ENCODE measurements around the gene CAPN10.

The CAPN10 gene

DNA sequence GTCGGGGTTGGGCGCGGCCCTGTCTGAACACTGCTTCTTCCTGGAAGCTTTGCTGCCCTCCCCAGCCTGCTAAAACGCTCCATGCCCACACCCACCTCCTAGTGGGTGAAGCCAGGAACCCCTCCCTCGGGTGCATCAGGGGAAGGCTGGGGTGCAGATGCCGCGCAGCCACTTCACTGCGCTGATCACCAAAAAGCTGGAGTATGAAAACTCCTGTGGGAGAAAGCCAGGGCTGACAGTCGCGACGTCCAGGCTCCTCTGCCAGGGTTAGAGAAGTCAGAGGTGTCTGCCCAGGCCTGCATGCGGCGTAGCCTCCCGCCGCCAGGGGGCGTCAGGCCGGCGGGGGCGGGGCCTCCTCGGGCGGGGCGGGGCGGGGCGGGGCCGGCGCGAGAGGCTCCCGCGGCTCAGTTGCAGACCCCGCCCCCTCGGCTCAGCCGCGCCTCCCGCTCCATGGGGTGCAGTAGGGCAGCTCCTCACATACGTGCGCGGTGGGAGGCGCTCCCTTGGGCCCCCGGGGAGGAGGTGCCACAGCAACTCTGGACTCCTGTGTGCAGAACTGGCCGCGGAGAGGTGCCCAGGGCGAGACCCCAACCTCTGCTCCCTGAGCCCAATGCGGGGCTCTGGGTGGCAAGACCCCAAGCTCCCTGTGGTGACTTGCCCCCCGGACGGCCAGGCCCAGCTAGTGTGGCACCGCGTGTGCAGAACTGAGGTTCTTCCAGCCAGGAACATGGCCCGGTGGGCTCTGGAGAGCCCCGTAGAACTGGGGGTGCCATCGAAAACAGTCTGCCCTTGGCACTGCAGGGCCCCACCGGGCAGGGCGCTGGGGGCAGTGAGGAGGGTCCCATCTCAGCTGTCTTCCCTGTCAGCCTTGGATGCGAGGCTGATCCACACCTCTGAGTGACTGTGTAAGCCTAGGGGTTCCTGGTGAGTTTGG is 20.1 kb upstream of the CAPN10 start:
- peak; percentile 40 to 90 for DNase-seq (ENCODE audit: low read depth in 1 of 2, low spot score in 1 of 2)
- TF ChIP-seq JUND (IDR thresholded peaks at IDR 0.05; ENCODE audit: low read depth) = no peak
- in situ Hi-C loops (cut with HindIII; ENCODE audit: low pct_unique_long_range_greater_than_20kb, low sequenced_read_pairs) = no loop called here

DNA sequence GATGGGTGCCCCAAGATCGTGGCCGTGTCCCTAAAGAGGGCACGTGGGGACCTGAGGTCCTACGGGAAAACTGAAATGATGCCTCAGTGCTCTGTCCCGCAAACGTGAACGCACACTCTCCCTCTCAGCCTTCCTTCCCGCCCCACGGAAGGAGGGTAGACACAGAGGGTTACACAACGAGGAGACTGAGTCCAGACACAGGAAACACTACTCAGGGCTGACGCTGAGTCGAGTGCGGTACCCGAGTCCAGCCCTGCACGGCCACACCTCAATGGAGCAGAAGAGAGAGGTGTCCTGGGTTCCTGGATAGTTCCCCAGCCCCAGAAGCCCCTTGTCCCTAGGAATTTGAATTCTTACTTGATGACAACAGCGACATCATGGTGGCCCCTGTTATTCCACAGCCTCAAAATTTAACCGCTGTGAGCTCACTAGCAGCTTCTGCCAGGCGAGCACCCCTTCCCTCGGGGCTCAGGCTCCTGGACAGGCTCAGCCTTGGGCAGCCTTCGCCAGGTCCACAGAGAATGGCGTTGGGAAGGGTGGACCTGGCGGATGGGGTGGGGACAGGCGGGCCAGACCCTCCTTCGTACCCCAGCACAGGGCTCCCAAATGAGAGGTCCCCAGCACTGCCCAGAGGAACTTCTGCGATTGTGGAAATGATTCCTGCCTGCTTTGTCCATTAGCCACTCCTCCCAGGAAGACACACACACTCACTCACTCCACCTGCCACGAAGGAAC is 19.2 kb upstream of the CAPN10 start:
- DNase-seq (ENCODE audit: low read depth in 1 of 2, low spot score in 1 of 2) = no peak
- no peak for TF ChIP-seq JUND (IDR thresholded peaks at IDR 0.05; ENCODE audit: low read depth)

DNA sequence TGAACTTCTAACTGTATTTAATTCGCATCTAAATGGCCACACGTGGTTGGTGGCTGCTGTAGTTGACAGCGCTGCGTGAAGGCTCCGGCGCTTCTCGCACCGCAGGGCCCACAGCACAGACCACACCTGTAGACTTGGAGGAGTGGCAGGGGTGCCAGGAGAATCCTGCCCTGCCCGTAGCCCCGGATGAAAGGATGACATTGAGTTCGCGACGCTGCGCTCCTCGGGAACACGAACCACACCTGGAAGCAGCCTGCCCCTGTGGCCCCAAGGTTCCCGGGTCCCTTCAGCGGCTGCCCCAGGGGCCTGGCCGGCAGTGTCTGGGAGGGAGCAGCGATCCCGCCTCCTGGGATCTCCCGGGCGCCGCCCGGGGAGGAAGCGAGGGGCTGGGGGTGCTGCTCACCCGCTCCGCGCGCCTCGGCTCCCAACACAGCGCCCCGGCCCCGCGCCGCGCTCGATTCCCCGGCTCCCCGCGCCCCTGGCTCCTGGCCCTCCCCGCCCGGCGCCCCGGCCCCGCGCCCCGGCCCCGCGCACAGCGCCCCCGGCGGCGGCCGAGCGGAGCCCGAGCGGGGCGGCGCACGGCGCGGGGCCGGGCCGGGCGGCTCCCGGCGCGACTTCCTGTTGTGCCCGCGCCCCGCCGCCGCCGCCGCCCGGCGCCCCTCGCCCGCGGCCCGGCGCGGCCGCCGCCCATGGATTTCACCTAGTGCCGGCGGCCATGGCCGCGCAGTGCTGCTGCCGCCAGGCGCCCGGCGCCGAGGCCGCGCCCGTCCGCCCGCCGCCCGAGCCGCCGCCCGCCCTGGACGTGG is 18.5 kb upstream of the CAPN10 start, which contains the start of gene RNPEPL1:
Gene RNPEPL1 (plus strand): TSS at position 613 of the 806 bp plus-strand sequence. CDS start 103 bp downstream, at position 716.
- peak in 1 of 2 experiments; percentile 62 for DNase-seq (ENCODE audit: low read depth in 1 of 2, low spot score in 1 of 2)
- in situ Hi-C loops (cut with HindIII; ENCODE audit: low pct_unique_long_range_greater_than_20kb, low sequenced_read_pairs) = no loop called here
- TF ChIP-seq JUND (IDR thresholded peaks at IDR 0.05; ENCODE audit: low read depth) = no peak

More for the DNA sequence above, 19.2 kb upstream of the CAPN10 start:
- in situ Hi-C loops (cut with HindIII; ENCODE audit: low pct_unique_long_range_greater_than_20kb, low sequenced_read_pairs) = no loop called here

DNA sequence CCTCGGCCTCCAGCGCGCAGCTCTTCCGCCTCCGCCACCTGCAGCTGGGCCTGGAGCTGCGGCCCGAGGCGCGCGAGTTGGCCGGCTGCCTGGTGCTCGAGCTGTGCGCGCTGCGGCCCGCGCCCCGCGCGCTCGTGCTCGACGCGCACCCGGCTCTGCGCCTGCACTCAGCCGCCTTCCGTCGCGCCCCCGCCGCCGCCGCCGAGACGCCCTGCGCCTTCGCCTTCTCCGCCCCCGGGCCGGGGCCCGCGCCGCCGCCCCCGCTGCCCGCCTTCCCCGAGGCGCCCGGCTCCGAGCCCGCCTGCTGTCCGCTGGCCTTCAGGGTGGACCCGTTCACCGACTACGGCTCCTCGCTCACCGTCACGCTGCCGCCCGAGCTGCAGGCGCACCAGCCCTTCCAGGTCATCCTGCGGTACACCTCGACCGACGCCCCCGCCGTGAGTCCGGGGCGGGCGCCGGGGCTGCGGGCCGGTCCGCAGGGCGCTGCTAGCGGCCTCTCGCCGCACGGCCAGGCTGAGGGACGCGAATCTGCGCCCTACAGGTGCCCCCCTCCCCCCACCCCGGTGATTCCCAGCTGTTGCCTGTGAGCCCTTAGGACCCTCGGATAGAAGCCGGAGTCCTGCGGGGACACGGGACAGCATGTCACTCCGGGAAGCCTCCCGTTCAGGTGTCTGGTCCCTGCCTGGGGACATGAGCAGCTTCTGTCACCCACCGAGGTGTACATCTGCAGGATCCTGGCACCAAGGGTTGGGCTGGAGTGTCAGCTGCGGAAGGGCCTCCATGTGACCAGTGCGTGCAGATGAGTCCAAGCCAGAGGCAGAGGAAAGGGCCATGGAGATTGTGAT is 17.6 kb upstream of the CAPN10 start:
- peak; percentile 33 to 66 for DNase-seq (ENCODE audit: low read depth in 1 of 2, low spot score in 1 of 2)
- in situ Hi-C loops (cut with HindIII; ENCODE audit: low pct_unique_long_range_greater_than_20kb, low sequenced_read_pairs) = no loop called here
- no peak for TF ChIP-seq JUND (IDR thresholded peaks at IDR 0.05; ENCODE audit: low read depth)

DNA sequence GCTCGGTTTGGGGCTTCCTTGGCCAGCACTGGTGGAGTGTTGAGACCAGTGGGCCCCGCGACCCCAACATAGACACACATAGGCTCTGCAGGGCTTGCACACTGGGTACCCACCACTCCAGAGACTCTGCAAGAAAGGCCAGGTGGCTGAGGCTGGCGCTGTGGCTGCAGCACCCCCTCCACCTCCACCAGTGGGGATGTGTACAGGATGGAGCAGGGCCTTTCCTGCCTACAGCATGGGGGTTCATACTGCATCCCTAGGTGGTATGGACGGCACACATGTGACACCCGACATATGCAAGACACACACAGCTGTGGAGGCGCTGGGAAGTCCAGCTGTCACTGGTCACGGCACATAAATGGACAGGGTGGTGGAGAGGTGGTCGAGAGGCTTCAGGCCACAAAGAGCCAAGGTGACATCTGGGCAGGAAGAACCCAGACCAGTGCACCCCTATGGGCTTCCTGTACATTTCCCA is 17.0 kb upstream of the CAPN10 start:
- DNase-seq (ENCODE audit: low read depth in 1 of 2, low spot score in 1 of 2) = no peak
- in situ Hi-C loops (cut with HindIII; ENCODE audit: low pct_unique_long_range_greater_than_20kb, low sequenced_read_pairs) = no loop called here
- no peak for TF ChIP-seq JUND (IDR thresholded peaks at IDR 0.05; ENCODE audit: low read depth)

DNA sequence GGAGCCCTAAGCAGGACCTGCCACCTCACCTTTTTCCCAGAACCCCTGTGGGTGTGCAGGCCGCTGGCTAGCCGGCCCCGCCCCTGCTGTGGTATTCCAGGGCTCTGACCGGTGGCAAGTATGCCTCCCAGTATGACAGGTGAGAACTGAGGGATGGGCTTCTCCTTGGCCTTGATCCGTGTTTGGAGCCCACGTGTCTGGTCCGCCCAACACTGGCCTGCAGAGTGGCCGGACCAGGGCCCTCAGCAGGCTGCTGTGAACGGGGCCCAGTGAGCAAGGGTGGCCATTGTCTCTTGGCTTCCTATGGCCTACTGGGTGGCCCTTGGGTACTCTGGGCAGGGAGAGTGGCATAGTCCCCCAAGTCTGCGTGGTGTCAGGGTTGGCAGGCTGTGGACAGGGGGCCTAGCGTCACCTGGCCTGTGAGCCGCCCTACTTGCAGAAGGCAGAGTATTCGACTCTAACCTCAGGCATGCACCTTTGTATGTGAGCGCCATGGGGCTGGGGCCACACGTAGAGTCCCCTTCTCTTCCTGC is 16.5 kb upstream of the CAPN10 start:
- in situ Hi-C loops (cut with HindIII; ENCODE audit: low pct_unique_long_range_greater_than_20kb, low sequenced_read_pairs) = no loop called here
- DNase-seq (ENCODE audit: low read depth in 1 of 2, low spot score in 1 of 2) = no peak
- no peak for TF ChIP-seq JUND (IDR thresholded peaks at IDR 0.05; ENCODE audit: low read depth)

DNA sequence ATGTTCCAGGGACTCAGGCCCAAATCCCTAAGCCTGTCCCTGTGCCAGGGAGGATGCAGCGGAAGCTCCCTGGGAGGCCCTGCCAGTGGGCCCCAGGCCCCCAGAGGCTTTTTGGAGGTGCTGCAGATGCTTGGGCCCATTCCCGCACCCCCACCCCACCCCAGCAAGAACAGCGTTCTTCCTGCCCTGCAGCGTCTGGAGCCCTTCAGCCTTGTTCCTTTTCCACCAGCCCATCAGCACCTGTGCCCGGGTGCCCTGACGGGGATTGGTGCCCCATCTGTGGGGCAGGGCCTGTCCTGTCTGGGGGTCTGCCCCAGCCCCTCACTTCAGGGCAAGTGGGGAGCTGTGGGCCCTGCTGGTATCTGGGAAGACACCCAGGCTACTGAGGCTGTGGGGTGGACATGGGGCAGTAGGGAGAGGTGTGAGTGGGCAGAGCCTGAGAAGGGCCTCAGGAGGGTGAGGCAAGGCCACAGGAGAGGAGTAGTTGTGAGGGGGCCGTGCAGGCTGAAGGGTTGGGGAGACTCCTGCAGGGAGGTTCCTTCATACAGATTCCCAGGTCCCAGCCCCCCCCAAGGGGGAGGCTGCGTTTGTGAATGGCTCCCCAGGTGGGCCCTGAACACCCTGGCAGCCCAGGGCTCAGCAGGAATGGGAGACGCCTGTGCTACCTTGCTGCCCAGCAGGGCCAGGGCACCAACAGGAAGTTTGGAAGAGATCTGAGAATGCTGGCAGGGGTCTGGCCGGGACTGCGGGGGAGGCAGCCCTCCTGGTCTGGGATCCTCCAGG is 15.8 kb upstream of the CAPN10 start:
- no peak for TF ChIP-seq JUND (IDR thresholded peaks at IDR 0.05; ENCODE audit: low read depth)

DNA sequence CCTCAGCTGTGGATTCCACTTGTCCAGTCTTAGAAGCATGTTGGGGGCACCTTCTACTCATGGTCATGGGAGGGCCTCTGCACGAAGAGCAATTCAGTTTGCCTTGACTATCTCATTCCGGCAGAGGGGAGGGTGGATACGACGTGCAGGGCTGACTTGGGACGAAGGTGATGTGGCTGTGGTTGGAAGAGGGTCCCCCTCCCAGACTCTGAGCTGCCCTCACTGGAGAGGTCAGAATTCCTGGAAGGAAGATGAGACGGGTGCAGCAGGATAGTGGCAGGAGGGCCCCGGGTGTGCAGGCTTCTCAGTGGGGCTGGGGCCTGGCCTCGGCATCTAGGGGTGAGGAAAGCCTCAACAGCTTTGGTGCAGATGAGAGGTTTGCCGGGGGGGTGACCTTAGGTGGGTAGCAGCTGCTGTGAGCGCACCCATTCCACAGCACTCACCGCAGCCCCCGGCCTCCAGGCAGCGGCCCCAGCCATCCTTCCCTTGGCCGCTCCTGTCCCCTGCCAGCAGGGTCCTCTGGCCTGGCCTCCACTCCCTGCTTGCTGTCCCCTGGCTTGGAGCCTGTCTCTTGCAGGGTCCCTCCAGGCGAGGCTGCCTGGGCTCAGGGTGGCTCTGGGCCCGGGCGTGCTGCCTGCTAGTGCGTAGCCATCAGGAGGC is 15.1 kb upstream of the CAPN10 start:
- TF ChIP-seq JUND (IDR thresholded peaks at IDR 0.05; ENCODE audit: low read depth) = no peak
- no peak for DNase-seq (ENCODE audit: low read depth in 1 of 2, low spot score in 1 of 2)
- in situ Hi-C loops (cut with HindIII; ENCODE audit: low pct_unique_long_range_greater_than_20kb, low sequenced_read_pairs) = no loop called here

More for the DNA sequence above, 15.8 kb upstream of the CAPN10 start:
- DNase-seq (ENCODE audit: low read depth in 1 of 2, low spot score in 1 of 2) = no peak
- in situ Hi-C loops (cut with HindIII; ENCODE audit: low pct_unique_long_range_greater_than_20kb, low sequenced_read_pairs) = no loop called here

DNA sequence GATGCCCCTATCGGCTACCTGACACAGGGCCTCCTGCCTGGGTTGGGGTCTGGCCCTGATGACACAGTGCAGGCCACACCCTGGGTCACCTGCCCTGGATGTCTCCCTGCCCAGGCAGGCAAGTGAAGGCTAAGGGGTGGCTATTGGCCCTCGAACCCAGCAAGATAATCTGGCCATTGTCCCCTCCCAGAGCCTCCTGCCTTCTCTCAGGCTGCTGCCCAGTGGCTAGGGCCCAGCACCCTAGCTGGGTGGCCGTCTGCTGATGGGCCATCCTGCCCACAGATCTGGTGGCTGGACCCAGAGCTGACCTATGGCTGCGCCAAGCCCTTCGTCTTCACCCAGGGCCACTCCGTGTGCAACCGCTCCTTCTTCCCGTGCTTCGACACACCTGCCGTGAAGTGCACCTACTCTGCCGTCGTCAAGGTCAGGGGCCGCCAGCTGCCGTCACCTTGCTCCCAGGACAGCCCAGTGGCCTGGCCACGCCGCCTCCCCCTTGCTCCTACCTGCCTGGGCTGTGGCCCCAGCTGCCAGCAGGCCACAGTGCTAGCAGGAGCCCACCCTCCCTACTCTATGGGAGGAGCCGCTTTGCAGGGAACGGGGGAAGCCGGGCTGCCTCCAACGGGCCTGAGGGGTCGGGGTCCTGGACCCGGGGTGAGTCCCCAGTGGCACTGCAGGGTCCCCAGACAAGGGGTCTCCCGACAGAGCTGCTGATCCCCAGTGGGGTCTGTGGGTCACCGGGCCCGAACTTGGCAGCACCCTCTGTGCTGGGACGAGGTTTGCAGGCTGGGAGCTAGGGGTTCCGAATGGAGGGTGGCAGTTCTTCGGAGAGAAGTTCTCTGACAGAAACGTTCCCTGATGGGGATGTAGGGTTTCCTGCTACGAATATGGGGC is 14.1 kb upstream of the CAPN10 start:
- DNase-seq (ENCODE audit: low read depth in 1 of 2, low spot score in 1 of 2) = no peak
- in situ Hi-C loops (cut with HindIII; ENCODE audit: low pct_unique_long_range_greater_than_20kb, low sequenced_read_pairs) = no loop called here
- TF ChIP-seq JUND (IDR thresholded peaks at IDR 0.05; ENCODE audit: low read depth) = no peak
